CD14-positive monocyte (primary cell): Measurements from ENCODE around the gene GMDS. TPM values are rescaled to one million over a fixed set of nuclear protein-coding genes. Genes with fewer than 3 reads are reported as not detected.

Source experiments
- DNase-seq, 3 donors: peaks; one replicate each; pipeline ENCODE4 v3.0.0-alpha.2; 2011 to 2022
- H2AFZ ChIP-seq: 2 replicates; pipeline ENCODE4 v1.6.0; 2012; ENCODE audit warnings: mild to moderate bottlenecking, low read depth, low read length, inconsistent platforms; ENCODE audit not compliant: insufficient read depth, poor library complexity, severe bottlenecking
- H3K27ac ChIP-seq, 2 donors: 1 replicate in 1 of 2; 2 replicates in 1 of 2; pipeline ENCODE4 v1.5.1; 2012 to 2013; ENCODE audit warnings: low read length in 2 of 2, control low read depth in 1 of 2, inconsistent platforms in 1 of 2, low read depth in 1 of 2, mild to moderate bottlenecking in 1 of 2
- H3K27me3 ChIP-seq, 2 donors: one replicate each; pipeline versions ENCODE4 v1.6.0 to v1.6.1; 2011 to 2013; ENCODE audit warnings: low read length in 2 of 2; ENCODE audit not compliant: control insufficient read depth in 2 of 2, insufficient read depth in 2 of 2
- H3K36me3 ChIP-seq, 2 donors: replicated peaks in 1 of 2; 1 replicate in 1 of 2; 2 replicates in 1 of 2; pipeline versions ENCODE4 v1.5.1 to v1.6.1; 2012 to 2013; ENCODE audit warnings: low read length in 2 of 2, control low read depth in 1 of 2, inconsistent platforms in 1 of 2, mild to moderate bottlenecking in 1 of 2; ENCODE audit not compliant: insufficient read depth in 2 of 2, control insufficient read depth in 1 of 2
- H3K4me1 ChIP-seq, 2 donors: 1 replicate in 1 of 2; 2 replicates in 1 of 2; pipeline versions ENCODE4 v1.5.1 to v1.6.1; 2012 to 2013; ENCODE audit warnings: low read length in 2 of 2, control low read depth in 1 of 2, inconsistent platforms in 1 of 2, mild to moderate bottlenecking in 1 of 2, moderate library complexity in 1 of 2; ENCODE audit not compliant: insufficient read depth in 2 of 2, control insufficient read depth in 1 of 2
- H3K4me2 ChIP-seq: replicated peaks from 2 replicates; pipeline ENCODE3; 2012; ENCODE audit warnings: low read length, moderate library complexity, mild to moderate bottlenecking; ENCODE audit not compliant: poor library complexity, severe bottlenecking; ENCODE audit errors: extremely low read depth
- H3K4me3 ChIP-seq, 3 experiments: fragments of 200-600 bp in 1 of 3; sonication (generic) in 1 of 3; replicated peaks in 1 of 3; 1 replicate in 2 of 3; 2 replicates in 1 of 3; pipeline ENCODE4 v1.5.1; 2011 to 2013; ENCODE audit warnings: low read length in 3 of 3, mild to moderate bottlenecking in 3 of 3, control low read depth in 2 of 3, low read depth in 2 of 3, inconsistent platforms in 1 of 3, moderate library complexity in 1 of 3
- H3K79me2 ChIP-seq: 2 replicates; pipeline ENCODE4 v1.6.0; 2012; ENCODE audit warnings: mild to moderate bottlenecking, control low read depth, inconsistent platforms, low read length, moderate library complexity; ENCODE audit not compliant: insufficient read depth
- H3K9ac ChIP-seq: 2 replicates; pipeline ENCODE4 v1.6.0; 2017; ENCODE audit warnings: low read length, mild to moderate bottlenecking; ENCODE audit not compliant: insufficient read depth, poor library complexity, severe bottlenecking
- H3K9me3 ChIP-seq, 2 donors: replicated peaks in 1 of 2; 1 replicate in 1 of 2; 2 replicates in 1 of 2; pipeline versions ENCODE4 v1.5.1 to v1.6.1; 2012 to 2013; ENCODE audit warnings: low read length in 2 of 2, control low read depth in 1 of 2; ENCODE audit not compliant: control insufficient read depth in 1 of 2, insufficient read depth in 1 of 2
- H4K20me1 ChIP-seq: 2 replicates; pipeline ENCODE4 v1.6.0; 2012; ENCODE audit warnings: mild to moderate bottlenecking, low read length, control low read depth, moderate library complexity; ENCODE audit not compliant: insufficient read depth
- H3K27ac Mint-ChIP-seq, 7 donors: one replicate each; pipeline ENCODE4 v1.8.0; 2020; ENCODE audit warnings: mild to moderate bottlenecking in 7 of 7, mixed read lengths in 7 of 7, moderate library complexity in 6 of 7, inconsistent platforms in 2 of 7
- H3K27me3 Mint-ChIP-seq, 3 donors: one replicate each; pipeline ENCODE4 v1.8.0; 2021 to 2022; ENCODE audit warnings: low read depth in 3 of 3, mild to moderate bottlenecking in 3 of 3, mixed read lengths in 3 of 3, moderate library complexity in 3 of 3, inconsistent platforms in 1 of 3
- H3K36me3 Mint-ChIP-seq, 2 donors: one replicate each; pipeline ENCODE4 v1.8.0; 2020; ENCODE audit warnings: mixed read lengths in 2 of 2, inconsistent platforms in 1 of 2, mild to moderate bottlenecking in 1 of 2
- H3K4me1 Mint-ChIP-seq: one replicate; pipeline ENCODE4 v1.8.0; 2020; ENCODE audit warnings: mild to moderate bottlenecking, mixed read lengths
- H3K4me3 Mint-ChIP-seq, 2 donors: one replicate each; pipeline ENCODE4 v1.8.0; 2020; ENCODE audit warnings: mild to moderate bottlenecking in 2 of 2, mixed read lengths in 2 of 2, moderate library complexity in 1 of 2
- H3K9me3 Mint-ChIP-seq, 7 donors: one replicate each; pipeline ENCODE4 v1.8.0; 2020 to 2022; ENCODE audit warnings: mixed read lengths in 7 of 7, mild to moderate bottlenecking in 6 of 7, moderate library complexity in 6 of 7, inconsistent platforms in 2 of 7
- CTCF ChIP-seq: fragments of 200-600 bp; IDR thresholded peaks from one replicate; pipeline ENCODE4 v1.8.0; 2022; ENCODE audit warnings: antibody characterized with exemption, mild to moderate bottlenecking
- WGBS: methylation state at CpG from one replicate; pipeline ENCODE4 v1.1.5; 2013; ENCODE audit warnings: missing lambda C conversion rate; ENCODE audit not compliant: insufficient coverage; 5-methylcytosine and 5-hydroxymethylcytosine counted together
- intact Hi-C, 2 donors: fragments of 100-400 bp; cut with micrococcal nuclease; formaldehyde crosslinking; loops; one replicate each; pipeline versions ENCODE4 v1.15.0 to v1.15.1; 2023
- polyA plus RNA-seq, 3 donors: library from polyadenylated mRNA; depleted of rRNA in 1 of 3; unstranded in 2 of 3; stranded (reverse) in 1 of 3; fragments of 300-500 nt in 2 of 3; fragments of >200 nt in 1 of 3; fragmentation: Illumina TruSeq in 2 of 3; gene quantifications; 1 replicate in 2 of 3; 2 replicates in 1 of 3; pipeline ENCODE4 v1.2.3, GENCODE V29; 2012 to 2021

The GMDS gene
- polyA plus RNA-seq, 3 donors: 10.5 to 19.9 (median 17.6) TPM

- TF ChIP-seq CTCF: no peak
Observed at GRCh38 chr6:1787894-1788293, 457.5 kb downstream of the GMDS start.

DNA sequence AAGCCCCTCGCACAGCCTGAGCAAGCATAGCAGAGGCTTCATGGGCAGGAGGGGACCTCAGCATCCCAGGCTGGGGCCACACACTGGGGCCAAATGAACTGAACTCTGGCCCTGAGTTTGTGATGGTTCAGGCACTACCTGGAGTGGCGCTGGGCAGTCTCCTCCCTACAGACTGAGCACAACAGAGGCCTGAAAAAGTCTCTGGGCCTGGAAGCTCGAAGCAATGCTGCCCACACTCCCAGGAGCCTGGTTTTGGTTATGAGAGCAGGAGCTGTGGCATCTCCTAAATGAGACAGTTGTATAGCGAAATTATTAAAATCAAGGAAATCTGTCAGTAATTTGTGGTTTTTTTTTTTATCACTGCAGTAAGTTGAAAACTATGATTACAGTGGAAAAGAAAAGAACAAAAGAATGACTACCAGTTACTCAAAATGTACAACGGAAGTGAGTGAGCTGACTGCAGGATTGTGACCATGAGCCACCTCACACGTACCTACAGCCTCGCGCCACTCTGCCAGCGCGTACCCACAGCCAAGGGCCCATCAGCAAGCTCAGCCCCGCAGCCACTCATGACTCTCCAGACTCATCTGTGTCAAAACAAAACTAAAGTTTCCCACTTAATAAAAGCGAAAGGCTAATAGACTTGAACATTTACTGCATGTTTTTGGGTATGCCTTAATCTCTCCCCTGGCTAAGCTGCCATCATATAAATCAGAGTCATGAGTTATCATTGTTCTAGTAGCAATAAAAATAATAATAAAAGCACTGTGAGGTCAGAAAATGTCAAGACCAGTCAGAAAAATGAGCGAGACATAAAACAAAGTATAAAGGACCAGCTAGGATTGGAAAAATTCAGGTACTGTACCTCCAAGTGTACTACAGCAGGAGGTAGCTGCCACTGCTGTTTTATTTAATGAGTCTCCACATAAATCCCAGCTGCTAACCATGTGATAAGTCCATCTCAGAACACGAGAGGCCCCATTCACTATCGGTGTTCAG, 458.7 kb downstream of the GMDS start:
- no peak overlapping the region for H2AFZ ChIP-seq
- no peaks in the 10 kb centered on the region for H4K20me1 ChIP-seq
- H3K4me2 ChIP-seq: no peak overlapping the region
- no peak overlapping the region for H3K9ac ChIP-seq
- H3K27ac ChIP-seq: no peak overlapping the region
- H3K79me2 ChIP-seq: no peaks in the 10 kb centered on the region
- Mint-ChIP-seq H3K4me1 (no peaks in the 10 kb centered on the region), H3K27ac (no peak overlapping the region), H3K9me3 (no peaks in the 10 kb centered on the region), H3K27me3 (peaks cover 0 to 3% (median 0%) of the 10 kb centered on the region in 3 donors), H3K36me3 (peaks cover 0 to 3% of the 10 kb centered on the region in 2 donors), H3K4me3 (no peak overlapping the region)
- H3K36me3 ChIP-seq: no peaks in the 10 kb centered on the region
- no peak overlapping the region for H3K4me3 ChIP-seq
- DNase-seq: no peak
- no peaks in the 10 kb centered on the region for H3K27me3 ChIP-seq
- intact Hi-C loops: no loop called here
- WGBS: 98% methylated on average over 9 of the region's 15 CpGs
- TF ChIP-seq CTCF: no peak
- no peaks in the 10 kb centered on the region for H3K4me1 ChIP-seq
- no peaks in the 10 kb centered on the region for H3K9me3 ChIP-seq

More at GRCh38 chr6:1787894-1788293, 457.5 kb downstream of the GMDS start:
- H3K9me3 Mint-ChIP-seq: no peaks in the 10 kb centered on the region
- no peaks in the 10 kb centered on the region for H3K4me1 Mint-ChIP-seq
- DNase-seq: no peak
- no peaks in the 10 kb centered on the region for H3K36me3 ChIP-seq
- H2AFZ ChIP-seq: no peak overlapping the region
- 91% methylated on average over 6 of the region's 8 CpGs for WGBS
- no peaks in the 10 kb centered on the region for H4K20me1 ChIP-seq
- no peaks in the 10 kb centered on the region for H3K4me1 ChIP-seq
- H3K27me3 ChIP-seq: no peaks in the 10 kb centered on the region
- H3K27ac Mint-ChIP-seq: peak overlapping the region in 1 of 7 donors; percentile 51
- H3K9ac ChIP-seq: no peak overlapping the region
- no peak overlapping the region for H3K4me3 Mint-ChIP-seq
- intact Hi-C loops: no loop called here
- H3K27ac ChIP-seq: no peak overlapping the region
- H3K27me3 Mint-ChIP-seq: peaks cover 0 to 3% (median 0%) of the 10 kb centered on the region in 3 donors
- no peaks in the 10 kb centered on the region for H3K79me2 ChIP-seq
- H3K4me2 ChIP-seq: no peak overlapping the region
- no peaks in the 10 kb centered on the region for H3K9me3 ChIP-seq
- no peak overlapping the region for H3K4me3 ChIP-seq
- H3K36me3 Mint-ChIP-seq: peaks cover 0 to 3% of the 10 kb centered on the region in 2 donors
